ENCODE data around the gene C3AR1.
A peak's percentile ranks its signal among the peaks of the same experiment; 100 is the strongest.
"Not testable (repeated sequence)": the region's sequence is repeated elsewhere in the genome, so short reads cannot be mapped to it uniquely, and the experiment has no call there.

C3AR1 gene

GRCh38 chr12:8026291-8026900, 39.8 kb downstream of the C3AR1 start:
- DNase-seq: peak; percentile 95

GRCh38 chr12:8018666-8019581, 47.2 kb downstream of the C3AR1 start:
- no peak for DNase-seq

- not testable (repeated sequence) for DNase-seq
Observed at GRCh38 chr12:8018213-8018612, 47.9 kb downstream of the C3AR1 start.

- DNase-seq: no peak
Observed at GRCh38 chr12:8014836-8015235, 51.3 kb downstream of the C3AR1 start.

- DNase-seq: no peak
Observed at GRCh38 chr12:8012651-8013309, 53.4 kb downstream of the C3AR1 start.

- DNase-seq: no peak
Observed at GRCh38 chr12:8011331-8011730, 54.8 kb downstream of the C3AR1 start.

Measured in effector CD4-positive, alpha-beta T cell (primary cell).